Gastrocnemius medialis (tissue), 4 donors: ENCODE measurements around the gene GALNT10. TPM values are rescaled to one million over a fixed set of nuclear protein-coding genes. Genes with fewer than 3 reads are reported as not detected.

Experiments used
- ATAC-seq, 2 donors: fragments of 150-250 bp; one replicate each; pipeline ENCODE4 v1.9.1; 2016
- DNase-seq, 2 donors: peaks; one replicate each; pipeline ENCODE4 v3.0.0-alpha.2; 2019
- H3K27ac ChIP-seq, 4 donors: fragments of 200-600 bp; sonication (generic); 1 replicate in 1 of 4; 2 replicates in 3 of 4; pipeline ENCODE4 v1.5.1; 2016 to 2018; ENCODE audit warnings: mild to moderate bottlenecking in 2 of 4, moderate library complexity in 1 of 4
- H3K27me3 ChIP-seq, 3 donors: fragments of 200-600 bp; sonication (generic) in 2 of 3; 1 replicate in 1 of 3; 2 replicates in 2 of 3; pipeline versions ENCODE4 v1.5.1 to v1.6.0; 2016 to 2019; ENCODE audit warnings: mild to moderate bottlenecking in 1 of 3, moderate library complexity in 1 of 3
- H3K36me3 ChIP-seq, 2 donors: fragments of 200-600 bp; sonication (generic) in 1 of 2; one replicate each; pipeline ENCODE4 v1.5.1; 2017 to 2018
- H3K4me1 ChIP-seq, 2 donors: fragments of 200-600 bp; sonication (generic) in 1 of 2; one replicate each; pipeline ENCODE4 v1.5.1; 2016 to 2017; ENCODE audit warnings: mild to moderate bottlenecking in 2 of 2
- H3K4me3 ChIP-seq, 4 donors: fragments of 200-600 bp; sonication (generic) in 3 of 4; 1 replicate in 1 of 4; 2 replicates in 3 of 4; pipeline ENCODE4 v1.5.1; 2016 to 2019; ENCODE audit warnings: mild to moderate bottlenecking in 2 of 4
- H3K9me3 ChIP-seq, 3 donors: fragments of 200-600 bp; sonication (generic) in 2 of 3; 1 replicate in 1 of 3; 2 replicates in 2 of 3; pipeline ENCODE4 v1.5.1; 2016 to 2019
- POLR2A ChIP-seq, 2 donors: fragments of 450-650 bp; IDR thresholded peaks; one replicate each; pipeline ENCODE4 v1.6.1; 2017; ENCODE audit warnings: antibody characterized with exemption in 2 of 2, mild to moderate bottlenecking in 2 of 2, moderate library complexity in 2 of 2
- in situ Hi-C, 4 donors: fragments of 200-750 bp; cut with MboI; loops; one replicate each; pipeline versions ENCODE4 v1.15.0 to v1.8.0; 2017; ENCODE audit warnings: low sequenced_read_pairs in 4 of 4
- intact Hi-C: fragments of 100-400 bp; cut with DNase I; formaldehyde crosslinking; loops from one replicate; pipeline ENCODE4 v1.15.1; 2023; ENCODE audit warnings: low total_unique reads
- total RNA-seq, 4 donors: library from RNA; depleted of rRNA; stranded (reverse); fragments of >200 nt; gene quantifications; one replicate each; pipeline versions ENCODE4 v1.1.0 to v1.2.3, GENCODE V29; 2016
- TF ChIP-seq, protein P1 (sequence below), 5 experiments: fragments of 450-650 bp in 3 of 5; fragments of 200-600 bp in 2 of 5; sonication (generic) in 2 of 5; IDR thresholded peaks in 4 of 5; conservative IDR thresholded peaks in 1 of 5; 1 replicate in 4 of 5; 2 replicates in 1 of 5; pipeline ENCODE4 v1.5.1; 2016 to 2019; ENCODE audit warnings: antibody characterized with exemption in 5 of 5, mild to moderate bottlenecking in 3 of 5, moderate library complexity in 3 of 5

Gene GALNT10
- total RNA-seq, 4 donors from 2014 or later: 6.1 to 9.9 (median 6.4) TPM

DNA sequence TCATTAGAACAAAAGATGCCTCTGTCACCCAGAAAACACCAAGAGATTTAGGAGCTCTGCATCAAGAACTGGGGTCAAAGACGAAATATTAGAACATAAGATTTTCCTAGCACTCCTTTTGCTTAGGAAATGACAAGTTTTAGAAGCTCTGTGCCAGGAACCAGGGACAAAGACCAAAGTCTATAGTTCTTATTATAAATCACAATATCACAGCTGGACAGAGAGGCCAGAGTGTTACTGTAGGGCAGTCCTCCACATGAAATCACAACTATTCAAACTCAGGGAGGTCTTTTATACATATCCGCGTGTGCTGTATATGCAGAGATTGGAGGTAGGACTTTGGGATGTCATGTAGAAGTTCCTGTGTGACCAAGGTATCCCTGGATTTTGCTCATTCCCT is 138.5 kb downstream of the GALNT10 start:
- TF ChIP-seq, protein P1, sequence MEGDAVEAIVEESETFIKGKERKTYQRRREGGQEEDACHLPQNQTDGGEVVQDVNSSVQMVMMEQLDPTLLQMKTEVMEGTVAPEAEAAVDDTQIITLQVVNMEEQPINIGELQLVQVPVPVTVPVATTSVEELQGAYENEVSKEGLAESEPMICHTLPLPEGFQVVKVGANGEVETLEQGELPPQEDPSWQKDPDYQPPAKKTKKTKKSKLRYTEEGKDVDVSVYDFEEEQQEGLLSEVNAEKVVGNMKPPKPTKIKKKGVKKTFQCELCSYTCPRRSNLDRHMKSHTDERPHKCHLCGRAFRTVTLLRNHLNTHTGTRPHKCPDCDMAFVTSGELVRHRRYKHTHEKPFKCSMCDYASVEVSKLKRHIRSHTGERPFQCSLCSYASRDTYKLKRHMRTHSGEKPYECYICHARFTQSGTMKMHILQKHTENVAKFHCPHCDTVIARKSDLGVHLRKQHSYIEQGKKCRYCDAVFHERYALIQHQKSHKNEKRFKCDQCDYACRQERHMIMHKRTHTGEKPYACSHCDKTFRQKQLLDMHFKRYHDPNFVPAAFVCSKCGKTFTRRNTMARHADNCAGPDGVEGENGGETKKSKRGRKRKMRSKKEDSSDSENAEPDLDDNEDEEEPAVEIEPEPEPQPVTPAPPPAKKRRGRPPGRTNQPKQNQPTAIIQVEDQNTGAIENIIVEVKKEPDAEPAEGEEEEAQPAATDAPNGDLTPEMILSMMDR (IDR thresholded peaks at IDR 0.05 in 4 of 5, conservative IDR thresholded peaks at IDR 0.05 in 1 of 5): no peak
- no peak for TF ChIP-seq POLR2A (IDR thresholded peaks at IDR 0.05)
- H3K4me1 ChIP-seq: no peaks in the 10 kb centered on the region
- no peak overlapping the region for H3K27ac ChIP-seq
- intact Hi-C loops (no loop called here), in situ Hi-C loops (no loop called here)
- no peaks in the 10 kb centered on the region for H3K27me3 ChIP-seq
- H3K36me3 ChIP-seq: no peaks in the 10 kb centered on the region
- DNase-seq (no peak), ATAC-seq (no peak)
- no peak overlapping the region for H3K4me3 ChIP-seq
- no peaks in the 10 kb centered on the region for H3K9me3 ChIP-seq

DNA sequence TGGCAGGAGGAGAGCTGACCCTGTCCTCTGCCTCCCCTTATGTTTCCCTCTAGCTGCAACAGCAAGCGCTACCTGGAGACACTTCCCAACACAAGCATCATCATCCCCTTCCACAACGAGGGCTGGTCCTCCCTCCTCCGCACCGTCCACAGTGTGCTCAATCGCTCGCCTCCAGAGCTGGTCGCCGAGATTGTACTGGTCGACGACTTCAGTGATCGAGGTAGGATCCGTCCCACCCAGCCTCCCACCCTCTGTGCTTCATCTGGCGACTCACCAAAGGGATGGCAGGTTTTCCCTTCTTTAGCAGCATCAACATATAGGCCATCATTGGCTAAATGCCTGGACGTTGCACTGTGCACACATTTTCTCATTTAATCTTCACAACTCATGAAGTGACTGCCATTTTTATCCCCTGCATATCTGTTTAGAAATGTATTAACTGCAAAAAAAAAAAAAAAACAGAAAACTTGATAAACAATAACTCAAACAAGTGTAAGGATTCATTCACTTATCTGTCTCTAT is 139.0 kb downstream of the GALNT10 start:
- in situ Hi-C loops: no loop called here
- ATAC-seq (no peak), DNase-seq (no peak)
- H3K36me3 ChIP-seq: no peaks in the 10 kb centered on the region
- no peaks in the 10 kb centered on the region for H3K4me1 ChIP-seq
- no peak overlapping the region for H3K27ac ChIP-seq
- H3K27me3 ChIP-seq: no peaks in the 10 kb centered on the region
- H3K9me3 ChIP-seq: no peaks in the 10 kb centered on the region
- H3K4me3 ChIP-seq: no peak overlapping the region
- TF ChIP-seq, protein P1 (IDR thresholded peaks at IDR 0.05 in 4 of 5, conservative IDR thresholded peaks at IDR 0.05 in 1 of 5): no peak
- TF ChIP-seq POLR2A (IDR thresholded peaks at IDR 0.05): no peak
- intact Hi-C loops: no loop called here

DNA sequence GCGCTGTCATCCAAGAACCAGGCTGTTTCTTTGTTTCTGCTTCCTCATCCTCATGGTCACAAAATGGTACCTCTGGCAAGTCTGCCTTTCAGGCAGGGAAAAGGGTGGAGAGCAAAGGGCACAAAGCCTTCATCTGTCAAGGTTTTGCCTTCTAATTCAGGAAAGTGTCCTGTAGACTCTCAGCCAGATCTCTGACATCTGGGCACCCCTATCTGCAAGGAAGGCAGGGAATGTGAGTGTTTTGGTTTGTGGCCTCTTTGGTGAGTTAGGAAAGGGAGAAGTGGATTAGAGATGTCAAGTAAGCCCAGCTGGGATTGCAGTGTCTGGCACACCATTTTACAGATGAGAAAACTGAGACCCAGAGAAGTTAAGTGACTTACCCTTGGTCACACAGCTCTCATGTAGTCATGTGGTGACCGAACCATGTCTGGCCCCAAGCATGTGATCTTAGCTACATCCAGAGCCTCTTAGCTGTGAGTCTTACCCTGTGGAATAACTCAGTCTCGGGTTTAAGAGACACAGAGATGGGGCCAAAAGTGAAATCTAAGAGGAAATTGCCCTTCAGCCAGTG is 139.6 kb downstream of the GALNT10 start:
- no peak for DNase-seq
- Histone ChIP-seq H3K27ac (no peak overlapping the region), H3K36me3 (no peaks in the 10 kb centered on the region), H3K9me3 (no peaks in the 10 kb centered on the region), H3K27me3 (no peaks in the 10 kb centered on the region), H3K4me1 (no peaks in the 10 kb centered on the region), H3K4me3 (no peak overlapping the region)
- in situ Hi-C loops: no loop called here
- intact Hi-C loops: no loop called here
- ATAC-seq: no peak
- TF ChIP-seq, protein P1 (IDR thresholded peaks at IDR 0.05 in 4 of 5, conservative IDR thresholded peaks at IDR 0.05 in 1 of 5): no peak
- no peak for TF ChIP-seq POLR2A (IDR thresholded peaks at IDR 0.05)

DNA sequence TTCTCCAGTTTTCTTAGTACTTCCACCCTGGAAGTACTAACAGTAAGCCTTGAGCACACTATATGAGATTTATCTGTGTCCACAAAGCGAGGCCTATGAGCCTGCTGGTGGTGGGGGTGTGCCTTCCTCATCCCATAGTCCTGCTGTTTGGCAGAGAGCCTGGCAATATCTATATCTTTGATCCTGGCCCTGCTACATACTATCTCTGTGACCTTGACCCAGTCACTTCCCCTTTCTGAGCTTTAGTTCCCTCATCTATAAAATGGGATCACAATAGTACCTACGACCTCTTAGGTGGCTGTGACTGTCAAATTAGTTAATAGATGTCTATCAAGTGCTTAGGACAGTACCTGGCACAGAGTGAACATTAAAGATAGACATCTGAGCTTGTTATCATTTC is 140.7 kb downstream of the GALNT10 start:
- Histone ChIP-seq H3K27ac (no peak overlapping the region), H3K27me3 (no peaks in the 10 kb centered on the region), H3K4me3 (no peak overlapping the region), H3K4me1 (no peaks in the 10 kb centered on the region), H3K36me3 (no peaks in the 10 kb centered on the region), H3K9me3 (no peaks in the 10 kb centered on the region)
- intact Hi-C loops (no loop called here), in situ Hi-C loops (no loop called here)
- TF ChIP-seq, protein P1 (IDR thresholded peaks at IDR 0.05 in 4 of 5, conservative IDR thresholded peaks at IDR 0.05 in 1 of 5): no peak
- TF ChIP-seq POLR2A (IDR thresholded peaks at IDR 0.05): no peak
- no peak for ATAC-seq
- no peak for DNase-seq

DNA sequence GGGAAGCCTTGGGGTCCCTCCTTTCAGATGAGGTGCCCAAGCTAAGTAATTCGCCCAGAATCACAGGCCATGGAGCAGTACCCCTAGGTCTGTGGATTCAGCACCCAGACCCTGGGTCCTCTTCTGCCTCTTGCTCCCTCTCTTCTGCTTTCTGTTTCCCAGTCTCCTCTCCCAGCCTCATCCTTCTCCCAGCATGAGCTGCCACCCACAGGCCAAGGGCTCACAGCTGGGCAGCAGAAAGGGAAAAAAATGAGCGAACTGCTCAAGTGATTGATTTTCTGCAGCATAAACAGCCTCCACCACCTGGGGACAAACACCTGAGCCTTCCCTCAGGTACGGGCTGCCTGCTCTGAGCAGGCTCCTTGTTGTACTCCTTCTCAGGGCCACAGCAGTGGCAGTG is 141.4 kb downstream of the GALNT10 start:
- intact Hi-C loops: no loop called here
- Histone ChIP-seq H3K9me3 (no peaks in the 10 kb centered on the region), H3K27ac (no peak overlapping the region), H3K4me3 (no peak overlapping the region), H3K4me1 (no peaks in the 10 kb centered on the region), H3K36me3 (no peaks in the 10 kb centered on the region), H3K27me3 (no peaks in the 10 kb centered on the region)
- ATAC-seq: no peak
- TF ChIP-seq POLR2A (IDR thresholded peaks at IDR 0.05): no peak
- TF ChIP-seq, protein P1 (IDR thresholded peaks at IDR 0.05 in 4 of 5, conservative IDR thresholded peaks at IDR 0.05 in 1 of 5): no peak
- in situ Hi-C loops: no loop called here
- no peak for DNase-seq
